NCI-H2081 treated with DMSO at 0.1 percent for 48 hours (cell line): Measurements from ENCODE around the gene FBN1.

Experiments used
- DNase-seq: peaks from one replicate; lab custom pipeline; 2025; lab: John Stamatoyannopoulos, UW

FBN1 gene

GRCh38 chr15:48366584-48367312, 278.8 kb downstream of the FBN1 start:
- no peak for DNase-seq

GRCh38 chr15:48365575-48365974, 279.9 kb downstream of the FBN1 start:
- no peak for DNase-seq

GRCh38 chr15:48363474-48363873, 282.0 kb downstream of the FBN1 start:
- DNase-seq = no peak

GRCh38 chr15:48361685-48362084, 283.8 kb downstream of the FBN1 start:
- no peak for DNase-seq

GRCh38 chr15:48360841-48361240, 284.7 kb downstream of the FBN1 start:
- DNase-seq = no peak
